Esophagus muscularis mucosa (tissue), 4 donors: ENCODE measurements around the gene NARS2.

ENCODE experiments used
- EP300 ChIP-seq: sonication (generic); formaldehyde crosslinking; IDR thresholded peaks from one replicate; pipeline ENCODE4 v1.6.1; 2017; ENCODE audit warnings: antibody characterized with exemption
- POLR2A ChIP-seq: fragments of 450-650 bp; IDR thresholded peaks from one replicate; pipeline ENCODE4 v1.6.1; 2017; ENCODE audit warnings: antibody characterized with exemption, moderate library complexity, mild to moderate bottlenecking, low read depth
- POLR2AphosphoS5 ChIP-seq, 2 donors: sonication (generic); formaldehyde crosslinking; IDR thresholded peaks; one replicate each; pipeline ENCODE4 v1.6.1; 2017; ENCODE audit warnings: antibody characterized with exemption in 2 of 2
- TF ChIP-seq, protein P1 (sequence below), 3 experiments: fragments of 200-600 bp in 2 of 3; fragments of 450-650 bp in 1 of 3; sonication (generic) in 2 of 3; IDR thresholded peaks; one replicate each; pipeline ENCODE4 v1.5.1; 2017 to 2019; ENCODE audit warnings: antibody characterized with exemption in 3 of 3, mild to moderate bottlenecking in 2 of 3, moderate library complexity in 1 of 3

DNA sequence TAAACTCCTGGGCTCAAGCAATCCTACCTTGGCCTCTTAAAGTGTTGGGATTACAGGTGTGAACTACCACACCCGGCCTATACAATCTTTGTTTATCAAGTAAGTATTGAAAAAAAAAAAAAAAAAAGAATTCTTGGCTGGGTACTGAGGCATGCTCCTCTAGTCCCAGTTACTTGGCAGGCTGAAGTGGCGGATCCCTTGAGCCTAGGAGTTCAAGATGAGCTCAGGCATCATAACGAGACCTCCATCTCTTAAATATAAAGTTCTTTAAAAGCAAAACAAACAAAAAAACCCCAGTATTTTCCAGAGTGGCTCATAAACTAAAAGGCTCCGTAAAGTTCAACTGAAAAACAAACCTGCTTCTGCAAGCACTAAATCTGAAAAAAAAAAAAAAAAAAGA lies 106.7 kb downstream of the NARS2 start:
- no peak for TF ChIP-seq POLR2A
- TF ChIP-seq, protein P1, sequence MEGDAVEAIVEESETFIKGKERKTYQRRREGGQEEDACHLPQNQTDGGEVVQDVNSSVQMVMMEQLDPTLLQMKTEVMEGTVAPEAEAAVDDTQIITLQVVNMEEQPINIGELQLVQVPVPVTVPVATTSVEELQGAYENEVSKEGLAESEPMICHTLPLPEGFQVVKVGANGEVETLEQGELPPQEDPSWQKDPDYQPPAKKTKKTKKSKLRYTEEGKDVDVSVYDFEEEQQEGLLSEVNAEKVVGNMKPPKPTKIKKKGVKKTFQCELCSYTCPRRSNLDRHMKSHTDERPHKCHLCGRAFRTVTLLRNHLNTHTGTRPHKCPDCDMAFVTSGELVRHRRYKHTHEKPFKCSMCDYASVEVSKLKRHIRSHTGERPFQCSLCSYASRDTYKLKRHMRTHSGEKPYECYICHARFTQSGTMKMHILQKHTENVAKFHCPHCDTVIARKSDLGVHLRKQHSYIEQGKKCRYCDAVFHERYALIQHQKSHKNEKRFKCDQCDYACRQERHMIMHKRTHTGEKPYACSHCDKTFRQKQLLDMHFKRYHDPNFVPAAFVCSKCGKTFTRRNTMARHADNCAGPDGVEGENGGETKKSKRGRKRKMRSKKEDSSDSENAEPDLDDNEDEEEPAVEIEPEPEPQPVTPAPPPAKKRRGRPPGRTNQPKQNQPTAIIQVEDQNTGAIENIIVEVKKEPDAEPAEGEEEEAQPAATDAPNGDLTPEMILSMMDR (IDR thresholded peaks at IDR 0.05) = no peak
- no peak for TF ChIP-seq EP300
- no peak for TF ChIP-seq POLR2AphosphoS5 (IDR thresholded peaks at IDR 0.05)
